ENCODE data around the gene RBM17.

Gene RBM17

GRCh38 chr10:6108072-6108471 is 19.2 kb downstream of the RBM17 start:
- WGBS (ENCODE audit: extremely low coverage, insufficient coverage, low lambda C conversion rate), result no CpG with 5 or more reads among the region's 6 CpGs
- Histone ChIP-seq H2BK120ac (ENCODE audit: low read depth, low read length) (no peak overlapping the region), H3K9ac (ENCODE audit: low read length) (no peak overlapping the region), H3K4ac (ENCODE audit: low read depth, low read length) (no peak overlapping the region), H3K18ac (ENCODE audit: low read length) (no peak overlapping the region), H2BK5ac (ENCODE audit: low read length) (no peak overlapping the region), H3K79me1 (ENCODE audit: low read length) (peaks cover 13% of the 10 kb centered on the region), H2AK5ac (ENCODE audit: low read length) (no peak overlapping the region), H3K4me2 (ENCODE audit: low read length) (no peak overlapping the region), H3K23ac (ENCODE audit: low read length) (no peak overlapping the region), H3K36me3 (ENCODE audit: control insufficient read depth, insufficient read depth, low read length) (peaks cover 15% of the 10 kb centered on the region), H4K5ac (ENCODE audit: low read length) (no peak overlapping the region), H3K79me2 (ENCODE audit: control insufficient read depth, insufficient read depth, low read length) (no peaks in the 10 kb centered on the region), H3K4me1 (ENCODE audit: control insufficient read depth, low read depth, low read length) (no peaks in the 10 kb centered on the region), H3K27ac (ENCODE audit: low read depth, low read length) (no peak overlapping the region), H4K8ac (ENCODE audit: low read depth, low read length) (no peak overlapping the region), H2BK15ac (replicated peaks; ENCODE audit: low read depth) (no peak overlapping the region), H3K56ac (ENCODE audit: low read length) (no peak overlapping the region), H3K27me3 (ENCODE audit: insufficient read depth, low read length, poor library complexity) (no peaks in the 10 kb centered on the region), H3K4me3 (ENCODE audit: low read length) (no peak overlapping the region)
- DNase-seq, result no peak

DNA sequence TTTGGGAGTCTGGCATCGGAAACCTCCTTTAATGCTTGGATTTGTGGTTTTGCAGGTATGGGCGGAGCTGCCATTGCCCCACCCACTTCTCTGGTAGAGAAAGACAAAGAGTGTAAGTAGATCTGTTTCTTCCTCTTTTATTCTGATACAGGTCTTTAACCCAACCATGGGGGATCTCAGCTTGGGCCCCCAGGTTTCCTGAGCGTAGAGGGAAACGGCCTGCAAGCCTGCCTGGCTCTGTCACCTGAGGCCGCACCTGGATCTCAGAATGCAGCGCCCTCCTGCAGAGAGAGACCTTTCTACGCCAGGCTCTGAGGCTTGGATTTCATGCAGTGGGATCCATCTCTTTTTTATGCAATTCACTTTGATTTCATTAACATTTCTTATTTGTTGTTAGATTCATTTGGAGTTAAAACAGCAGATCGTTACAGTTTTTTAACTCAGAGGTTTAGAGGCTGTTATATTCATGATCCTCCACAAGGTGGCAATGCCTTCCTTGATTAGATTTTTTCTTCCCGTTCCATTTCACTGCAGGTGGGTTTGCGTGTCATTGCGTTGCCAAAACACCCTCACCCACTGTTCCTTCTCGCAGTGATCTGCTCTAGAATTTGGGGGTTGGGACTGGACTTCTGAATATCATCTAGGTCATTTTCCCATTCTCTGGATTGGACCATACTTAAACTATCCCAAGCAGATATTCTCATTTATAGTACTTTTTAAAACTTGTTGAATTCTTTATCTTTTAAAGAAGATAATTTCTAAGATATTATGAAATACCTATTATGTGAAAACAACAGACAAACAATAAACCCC is 20.0 kb downstream of the RBM17 start:
- Histone ChIP-seq H3K79me1 (ENCODE audit: low read length) (peaks cover 11% of the 10 kb centered on the region), H3K4me2 (ENCODE audit: low read length) (no peak overlapping the region), H3K27me3 (ENCODE audit: insufficient read depth, low read length, poor library complexity) (no peaks in the 10 kb centered on the region), H3K23ac (ENCODE audit: low read length) (no peak overlapping the region), H2AK5ac (ENCODE audit: low read length) (no peak overlapping the region), H3K9ac (ENCODE audit: low read length) (no peak overlapping the region), H2BK15ac (replicated peaks; ENCODE audit: low read depth) (no peak overlapping the region), H2BK120ac (ENCODE audit: low read depth, low read length) (no peak overlapping the region), H3K36me3 (ENCODE audit: control insufficient read depth, insufficient read depth, low read length) (peaks cover 16% of the 10 kb centered on the region), H3K4me3 (ENCODE audit: low read length) (no peak overlapping the region), H3K18ac (ENCODE audit: low read length) (no peak overlapping the region), H3K56ac (ENCODE audit: low read length) (no peak overlapping the region), H3K27ac (ENCODE audit: low read depth, low read length) (peak overlapping the region; percentile 18), H3K4me1 (ENCODE audit: control insufficient read depth, low read depth, low read length) (no peaks in the 10 kb centered on the region), H4K8ac (ENCODE audit: low read depth, low read length) (no peak overlapping the region), H2BK5ac (ENCODE audit: low read length) (no peak overlapping the region), H3K4ac (ENCODE audit: low read depth, low read length) (no peak overlapping the region), H4K5ac (ENCODE audit: low read length) (no peak overlapping the region), H3K79me2 (ENCODE audit: control insufficient read depth, insufficient read depth, low read length) (no peaks in the 10 kb centered on the region)
- WGBS (ENCODE audit: extremely low coverage, insufficient coverage, low lambda C conversion rate), result no CpG with 5 or more reads among the region's 12 CpGs
- DNase-seq, result peak; percentile 71

DNA sequence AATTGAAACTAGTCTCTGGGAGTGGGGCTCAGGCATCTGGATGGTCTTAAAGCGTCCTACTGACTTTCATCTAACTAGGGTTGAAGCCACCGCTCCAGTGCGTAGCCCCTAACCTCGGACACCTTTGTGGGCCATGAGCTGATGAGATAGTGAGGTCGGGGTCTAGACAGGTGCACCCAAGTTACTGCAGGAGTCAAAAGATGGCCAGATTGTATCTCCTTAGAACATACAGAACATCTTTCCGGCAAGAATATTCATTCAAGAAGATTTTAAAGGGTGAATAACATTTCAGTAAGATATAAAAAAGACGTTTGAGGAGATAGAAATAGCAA is 20.6 kb downstream of the RBM17 start:
- H3K18ac ChIP-seq (ENCODE audit: low read length), result no peak overlapping the region
- H3K79me2 ChIP-seq (ENCODE audit: control insufficient read depth, insufficient read depth, low read length), result no peaks in the 10 kb centered on the region
- H2BK120ac ChIP-seq (ENCODE audit: low read depth, low read length), result no peak overlapping the region
- H3K9ac ChIP-seq (ENCODE audit: low read length), result no peak overlapping the region
- H2AK5ac ChIP-seq (ENCODE audit: low read length), result no peak overlapping the region
- H3K4ac ChIP-seq (ENCODE audit: low read depth, low read length), result no peak overlapping the region
- no peaks in the 10 kb centered on the region for H3K4me1 ChIP-seq (ENCODE audit: control insufficient read depth, low read depth, low read length)
- no peak overlapping the region for H3K56ac ChIP-seq (ENCODE audit: low read length)
- H2BK5ac ChIP-seq (ENCODE audit: low read length), result no peak overlapping the region
- no peak overlapping the region for H4K5ac ChIP-seq (ENCODE audit: low read length)
- no peak overlapping the region for H3K23ac ChIP-seq (ENCODE audit: low read length)
- H3K27ac ChIP-seq (ENCODE audit: low read depth, low read length), result no peak overlapping the region
- H3K36me3 ChIP-seq (ENCODE audit: control insufficient read depth, insufficient read depth, low read length), result peaks cover 18% of the 10 kb centered on the region
- peaks cover 11% of the 10 kb centered on the region for H3K79me1 ChIP-seq (ENCODE audit: low read length)
- no peak overlapping the region for H2BK15ac ChIP-seq (replicated peaks; ENCODE audit: low read depth)
- no peaks in the 10 kb centered on the region for H3K27me3 ChIP-seq (ENCODE audit: insufficient read depth, low read length, poor library complexity)
- WGBS (ENCODE audit: extremely low coverage, insufficient coverage, low lambda C conversion rate), result 100% methylated on average over 1 of the region's 7 CpGs
- H3K4me2 ChIP-seq (ENCODE audit: low read length), result no peak overlapping the region
- DNase-seq, result no peak
- no peak overlapping the region for H4K8ac ChIP-seq (ENCODE audit: low read depth, low read length)
- H3K4me3 ChIP-seq (ENCODE audit: low read length), result no peak overlapping the region

DNA sequence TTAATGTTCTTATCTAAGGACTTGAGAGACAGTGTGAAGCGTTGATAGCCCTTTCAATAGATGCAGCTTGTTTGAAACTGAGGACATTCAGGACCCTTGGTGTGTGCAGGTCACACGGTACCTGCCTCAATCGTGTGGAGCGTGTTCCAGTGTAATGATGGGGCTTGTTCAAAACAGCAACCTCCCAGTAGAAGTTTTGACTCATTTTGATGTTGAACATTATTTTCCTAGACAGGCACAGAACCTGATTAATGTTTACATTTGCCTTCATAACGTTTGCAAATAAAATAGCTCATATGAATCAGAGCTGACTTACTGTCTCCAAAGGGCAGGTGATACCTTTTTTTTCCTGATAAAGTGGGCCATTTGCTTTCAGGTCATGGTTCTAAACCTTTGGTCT is 21.3 kb downstream of the RBM17 start:
- H3K18ac ChIP-seq (ENCODE audit: low read length), result no peak overlapping the region
- no peak overlapping the region for H4K5ac ChIP-seq (ENCODE audit: low read length)
- H3K4me2 ChIP-seq (ENCODE audit: low read length), result no peak overlapping the region
- H3K56ac ChIP-seq (ENCODE audit: low read length), result no peak overlapping the region
- no peak for DNase-seq
- H4K8ac ChIP-seq (ENCODE audit: low read depth, low read length), result no peak overlapping the region
- no peak overlapping the region for H2BK5ac ChIP-seq (ENCODE audit: low read length)
- H2BK120ac ChIP-seq (ENCODE audit: low read depth, low read length), result no peak overlapping the region
- H3K4me3 ChIP-seq (ENCODE audit: low read length), result no peak overlapping the region
- no peak overlapping the region for H2AK5ac ChIP-seq (ENCODE audit: low read length)
- no peaks in the 10 kb centered on the region for H3K4me1 ChIP-seq (ENCODE audit: control insufficient read depth, low read depth, low read length)
- no peak overlapping the region for H3K27ac ChIP-seq (ENCODE audit: low read depth, low read length)
- H3K36me3 ChIP-seq (ENCODE audit: control insufficient read depth, insufficient read depth, low read length), result peaks cover 19% of the 10 kb centered on the region
- H3K23ac ChIP-seq (ENCODE audit: low read length), result no peak overlapping the region
- no peak overlapping the region for H3K9ac ChIP-seq (ENCODE audit: low read length)
- H3K27me3 ChIP-seq (ENCODE audit: insufficient read depth, low read length, poor library complexity), result no peaks in the 10 kb centered on the region
- no peak overlapping the region for H3K4ac ChIP-seq (ENCODE audit: low read depth, low read length)
- no peak overlapping the region for H2BK15ac ChIP-seq (replicated peaks; ENCODE audit: low read depth)
- WGBS (ENCODE audit: extremely low coverage, insufficient coverage, low lambda C conversion rate), result no CpG with 5 or more reads among the region's 5 CpGs
- peaks cover 11% of the 10 kb centered on the region for H3K79me1 ChIP-seq (ENCODE audit: low read length)
- no peaks in the 10 kb centered on the region for H3K79me2 ChIP-seq (ENCODE audit: control insufficient read depth, insufficient read depth, low read length)

DNA sequence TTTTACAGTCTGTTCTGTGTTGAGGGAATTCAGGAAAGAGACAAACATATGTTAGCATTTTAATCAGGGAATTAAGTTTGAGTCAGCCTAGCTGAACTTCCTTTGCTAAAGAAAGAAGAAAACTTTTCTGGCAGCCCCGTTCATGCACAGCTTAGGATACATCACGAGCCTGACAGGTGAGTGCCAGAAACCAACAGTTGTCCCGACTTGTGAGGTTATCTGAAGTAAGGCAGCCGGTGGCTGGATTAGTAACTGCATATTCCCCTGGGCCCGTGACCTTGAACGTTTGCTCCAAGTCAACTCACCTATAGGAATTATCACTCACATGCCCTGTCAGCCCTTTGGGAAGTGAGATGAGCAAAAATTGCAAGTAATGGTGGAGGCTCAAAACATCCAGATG is 24.1 kb downstream of the RBM17 start:
- Histone ChIP-seq H3K36me3 (ENCODE audit: control insufficient read depth, insufficient read depth, low read length) (peaks cover 17% of the 10 kb centered on the region), H3K9ac (ENCODE audit: low read length) (no peak overlapping the region)
- no CpG with 5 or more reads among the region's 6 CpGs for WGBS (ENCODE audit: extremely low coverage, insufficient coverage, low lambda C conversion rate)

GRCh38 chr10:6114299-6114698 is 25.5 kb downstream of the RBM17 start:
- H2BK5ac ChIP-seq (ENCODE audit: low read length), result no peak overlapping the region
- no peak overlapping the region for H3K18ac ChIP-seq (ENCODE audit: low read length)
- H3K27me3 ChIP-seq (ENCODE audit: insufficient read depth, low read length, poor library complexity), result no peaks in the 10 kb centered on the region
- no peaks in the 10 kb centered on the region for H3K79me2 ChIP-seq (ENCODE audit: control insufficient read depth, insufficient read depth, low read length)
- no peak overlapping the region for H2BK15ac ChIP-seq (replicated peaks; ENCODE audit: low read depth)
- no peak overlapping the region for H3K27ac ChIP-seq (ENCODE audit: low read depth, low read length)
- no peak for DNase-seq
- no peak overlapping the region for H3K4me2 ChIP-seq (ENCODE audit: low read length)
- H3K9ac ChIP-seq (ENCODE audit: low read length), result no peak overlapping the region
- H3K4me3 ChIP-seq (ENCODE audit: low read length), result no peak overlapping the region
- no peak overlapping the region for H4K5ac ChIP-seq (ENCODE audit: low read length)
- WGBS (ENCODE audit: extremely low coverage, insufficient coverage, low lambda C conversion rate), result no CpG with 5 or more reads among the region's 4 CpGs
- no peaks in the 10 kb centered on the region for H3K4me1 ChIP-seq (ENCODE audit: control insufficient read depth, low read depth, low read length)
- H4K8ac ChIP-seq (ENCODE audit: low read depth, low read length), result no peak overlapping the region
- H2AK5ac ChIP-seq (ENCODE audit: low read length), result no peak overlapping the region
- H3K4ac ChIP-seq (ENCODE audit: low read depth, low read length), result no peak overlapping the region
- peaks cover 10% of the 10 kb centered on the region for H3K79me1 ChIP-seq (ENCODE audit: low read length)
- H3K56ac ChIP-seq (ENCODE audit: low read length), result no peak overlapping the region
- no peak overlapping the region for H2BK120ac ChIP-seq (ENCODE audit: low read depth, low read length)
- peaks cover 17% of the 10 kb centered on the region for H3K36me3 ChIP-seq (ENCODE audit: control insufficient read depth, insufficient read depth, low read length)
- no peak overlapping the region for H3K23ac ChIP-seq (ENCODE audit: low read length)

More for the DNA sequence above, 24.1 kb downstream of the RBM17 start:
- no peak overlapping the region for H3K18ac ChIP-seq (ENCODE audit: low read length)
- H3K4me2 ChIP-seq (ENCODE audit: low read length), result no peak overlapping the region
- no peak overlapping the region for H3K4ac ChIP-seq (ENCODE audit: low read depth, low read length)
- H2BK120ac ChIP-seq (ENCODE audit: low read depth, low read length), result no peak overlapping the region
- H3K79me1 ChIP-seq (ENCODE audit: low read length), result peaks cover 11% of the 10 kb centered on the region
- H2AK5ac ChIP-seq (ENCODE audit: low read length), result no peak overlapping the region
- no peak overlapping the region for H3K27ac ChIP-seq (ENCODE audit: low read depth, low read length)
- no peaks in the 10 kb centered on the region for H3K4me1 ChIP-seq (ENCODE audit: control insufficient read depth, low read depth, low read length)
- no peak overlapping the region for H3K4me3 ChIP-seq (ENCODE audit: low read length)
- H4K8ac ChIP-seq (ENCODE audit: low read depth, low read length), result no peak overlapping the region
- H3K23ac ChIP-seq (ENCODE audit: low read length), result no peak overlapping the region
- H2BK15ac ChIP-seq (replicated peaks; ENCODE audit: low read depth), result no peak overlapping the region
- no peaks in the 10 kb centered on the region for H3K27me3 ChIP-seq (ENCODE audit: insufficient read depth, low read length, poor library complexity)
- no peak for DNase-seq
- no peaks in the 10 kb centered on the region for H3K79me2 ChIP-seq (ENCODE audit: control insufficient read depth, insufficient read depth, low read length)
- no peak overlapping the region for H3K56ac ChIP-seq (ENCODE audit: low read length)
- no peak overlapping the region for H4K5ac ChIP-seq (ENCODE audit: low read length)
- no peak overlapping the region for H2BK5ac ChIP-seq (ENCODE audit: low read length)
